ENCODE data around the gene CES2. TPM values are rescaled to one million over a fixed set of nuclear protein-coding genes. Genes with fewer than 3 reads are reported as not detected.

Gene CES2
- polyA plus RNA-seq, 2 of the 4 experiments (the other 2 are of a cell fraction), result 20.3 to 20.4 TPM

GRCh38 chr16:66924527-66925321 lies 10.6 kb upstream of the CES2 start:
- ATAC-seq (peak; percentile 55 to 74; a peak in 5 of 6 replicates), FAIRE-seq (no peak), DNase-seq (ENCODE audit: low read depth in 1 of 2, low spot score in 1 of 2) (peak in 1 of 2 experiments; percentile 81)
- no peaks in the 10 kb centered on the region for H3K9me3 ChIP-seq
- H3K4me2 ChIP-seq, result peak overlapping the region; percentile 83
- peak overlapping the region; percentile 51 for H3K4me3 ChIP-seq
- H3K4me1 ChIP-seq, result peaks cover 23% of the 10 kb centered on the region
- TF ChIP-seq EP300 (IDR thresholded peaks at IDR 0.05), result no peak
- TF ChIP-seq CHD2 (IDR thresholded peaks at IDR 0.05; ENCODE audit: low read length, partially characterized antibody), result no peak
- no peak for TF ChIP-seq ZC3H11A (IDR thresholded peaks at IDR 0.05)
- TF ChIP-seq ZFP36 (IDR thresholded peaks at IDR 0.05; ENCODE audit: borderline replicate concordance, partially characterized antibody), result no peak
- no peak for TF ChIP-seq EHMT2 (IDR thresholded peaks at IDR 0.05; ENCODE audit: low read depth)
- TF ChIP-seq SREBF2 (IDR thresholded peaks at IDR 0.05), result no peak
- TF ChIP-seq JUN (IDR thresholded peaks at IDR 0.05), result peak in 1 of 2 experiments; percentile 44; a peak in 1 of 5 replicates
- peak; percentile 56 for TF ChIP-seq CTCF (IDR thresholded peaks at IDR 0.05)
- TF ChIP-seq RAD21 (conservative IDR thresholded peaks at IDR 0.05 in 1 of 2, IDR thresholded peaks at IDR 0.05 in 1 of 2), result peak in 1 of 2 experiments; percentile 33; a peak in 1 of 5 replicates
- peak; percentile 61 for TF ChIP-seq SMC3 (IDR thresholded peaks at IDR 0.05)
- TF ChIP-seq HOXB13 (CRISPR knock-in tag; IDR thresholded peaks at IDR 0.05; ENCODE audit: low read depth), result no peak
- TF ChIP-seq, protein P1, sequence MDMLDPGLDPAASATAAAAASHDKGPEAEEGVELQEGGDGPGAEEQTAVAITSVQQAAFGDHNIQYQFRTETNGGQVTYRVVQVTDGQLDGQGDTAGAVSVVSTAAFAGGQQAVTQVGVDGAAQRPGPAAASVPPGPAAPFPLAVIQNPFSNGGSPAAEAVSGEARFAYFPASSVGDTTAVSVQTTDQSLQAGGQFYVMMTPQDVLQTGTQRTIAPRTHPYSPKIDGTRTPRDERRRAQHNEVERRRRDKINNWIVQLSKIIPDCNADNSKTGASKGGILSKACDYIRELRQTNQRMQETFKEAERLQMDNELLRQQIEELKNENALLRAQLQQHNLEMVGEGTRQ (IDR thresholded peaks at IDR 0.05), result no peak
- no peak for TF ChIP-seq POLR2A (IDR thresholded peaks at IDR 0.05; ENCODE audit: low read length)
- TF ChIP-seq MAFK (IDR thresholded peaks at IDR 0.05; ENCODE audit: partially characterized antibody), result no peak
- POLR2A ChIA-PET, result no interaction called here
- CTCF ChIA-PET, result interaction anchor here (0.7 to 29.9 kb wide), 5 partner anchors 10 to 57 kb away, joined by 3 to 837 read pairs (median 3); partner anchors contain the start of genes CDH16, CIAO2B and PDP2
- H3K27ac ChIP-seq, result peak overlapping the region; percentile 57 to 79; a peak in 5 of 6 replicates
- WGBS (ENCODE audit: missing lambda C conversion rate), result 54% methylated on average over 23 of the region's 72 CpGs

- ChIA-PET POLR2A (no interaction called here), CTCF (interaction anchor here (0.8 to 29.9 kb wide), 5 partner anchors 9 to 29 kb away, joined by 3 to 837 read pairs (median 3); partner anchors contain the start of genes CDH16, CIAO2B and PDP2)
- Histone ChIP-seq H3K27ac (peak within 1 kb of the TSS; percentile 57 to 79; a peak in 5 of 6 replicates), H3K4me1 (peaks cover 23% of the 10 kb centered on the region), H3K9me3 (no peaks in the 10 kb centered on the region), H3K4me3 (peak within 1 kb of the TSS; percentile 51), H3K4me2 (peak within 1 kb of the TSS; percentile 83)
- 66% methylated on average over 19 of the region's 42 CpGs for WGBS (ENCODE audit: missing lambda C conversion rate)
- ATAC-seq, result peak in 1 of 2 experiments; percentile 15; a peak in 3 of 6 replicates
- no peak for TF ChIP-seq RAD21 (conservative IDR thresholded peaks at IDR 0.05 in 1 of 2, IDR thresholded peaks at IDR 0.05 in 1 of 2)
- no peak for TF ChIP-seq TFCP2L1 (CRISPR knock-in tag; IDR thresholded peaks at IDR 0.05)
- TF ChIP-seq ZC3H11A (IDR thresholded peaks at IDR 0.05), result no peak
- TF ChIP-seq RARB (CRISPR knock-in tag; IDR thresholded peaks at IDR 0.05), result no peak
- TF ChIP-seq ZNF302 (CRISPR knock-in tag; IDR thresholded peaks at IDR 0.05), result no peak
- no peak for TF ChIP-seq CBX2 (IDR thresholded peaks at IDR 0.05; ENCODE audit: borderline replicate concordance, low read depth)
- TF ChIP-seq JUNB (IDR thresholded peaks at IDR 0.05), result no peak
- TF ChIP-seq GATA3 (IDR thresholded peaks at IDR 0.05; ENCODE audit: borderline replicate concordance), result no peak
- TF ChIP-seq, protein P2, sequence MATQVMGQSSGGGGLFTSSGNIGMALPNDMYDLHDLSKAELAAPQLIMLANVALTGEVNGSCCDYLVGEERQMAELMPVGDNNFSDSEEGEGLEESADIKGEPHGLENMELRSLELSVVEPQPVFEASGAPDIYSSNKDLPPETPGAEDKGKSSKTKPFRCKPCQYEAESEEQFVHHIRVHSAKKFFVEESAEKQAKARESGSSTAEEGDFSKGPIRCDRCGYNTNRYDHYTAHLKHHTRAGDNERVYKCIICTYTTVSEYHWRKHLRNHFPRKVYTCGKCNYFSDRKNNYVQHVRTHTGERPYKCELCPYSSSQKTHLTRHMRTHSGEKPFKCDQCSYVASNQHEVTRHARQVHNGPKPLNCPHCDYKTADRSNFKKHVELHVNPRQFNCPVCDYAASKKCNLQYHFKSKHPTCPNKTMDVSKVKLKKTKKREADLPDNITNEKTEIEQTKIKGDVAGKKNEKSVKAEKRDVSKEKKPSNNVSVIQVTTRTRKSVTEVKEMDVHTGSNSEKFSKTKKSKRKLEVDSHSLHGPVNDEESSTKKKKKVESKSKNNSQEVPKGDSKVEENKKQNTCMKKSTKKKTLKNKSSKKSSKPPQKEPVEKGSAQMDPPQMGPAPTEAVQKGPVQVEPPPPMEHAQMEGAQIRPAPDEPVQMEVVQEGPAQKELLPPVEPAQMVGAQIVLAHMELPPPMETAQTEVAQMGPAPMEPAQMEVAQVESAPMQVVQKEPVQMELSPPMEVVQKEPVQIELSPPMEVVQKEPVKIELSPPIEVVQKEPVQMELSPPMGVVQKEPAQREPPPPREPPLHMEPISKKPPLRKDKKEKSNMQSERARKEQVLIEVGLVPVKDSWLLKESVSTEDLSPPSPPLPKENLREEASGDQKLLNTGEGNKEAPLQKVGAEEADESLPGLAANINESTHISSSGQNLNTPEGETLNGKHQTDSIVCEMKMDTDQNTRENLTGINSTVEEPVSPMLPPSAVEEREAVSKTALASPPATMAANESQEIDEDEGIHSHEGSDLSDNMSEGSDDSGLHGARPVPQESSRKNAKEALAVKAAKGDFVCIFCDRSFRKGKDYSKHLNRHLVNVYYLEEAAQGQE (IDR thresholded peaks at IDR 0.05), result no peak
- no peak for TF ChIP-seq CHD2 (IDR thresholded peaks at IDR 0.05; ENCODE audit: low read length, partially characterized antibody)
- TF ChIP-seq POLR2AphosphoS2 (conservative IDR thresholded peaks at IDR 0.05; ENCODE audit: low read length), result no peak
- no peak for TF ChIP-seq CBX8 (IDR thresholded peaks at IDR 0.05)
- no peak for TF ChIP-seq CHD4 (IDR thresholded peaks at IDR 0.05; ENCODE audit: borderline replicate concordance)
- no peak for TF ChIP-seq KDM5A (IDR thresholded peaks at IDR 0.05)
- TF ChIP-seq HOXB13 (CRISPR knock-in tag; IDR thresholded peaks at IDR 0.05; ENCODE audit: low read depth), result no peak
- TF ChIP-seq, protein P3, sequence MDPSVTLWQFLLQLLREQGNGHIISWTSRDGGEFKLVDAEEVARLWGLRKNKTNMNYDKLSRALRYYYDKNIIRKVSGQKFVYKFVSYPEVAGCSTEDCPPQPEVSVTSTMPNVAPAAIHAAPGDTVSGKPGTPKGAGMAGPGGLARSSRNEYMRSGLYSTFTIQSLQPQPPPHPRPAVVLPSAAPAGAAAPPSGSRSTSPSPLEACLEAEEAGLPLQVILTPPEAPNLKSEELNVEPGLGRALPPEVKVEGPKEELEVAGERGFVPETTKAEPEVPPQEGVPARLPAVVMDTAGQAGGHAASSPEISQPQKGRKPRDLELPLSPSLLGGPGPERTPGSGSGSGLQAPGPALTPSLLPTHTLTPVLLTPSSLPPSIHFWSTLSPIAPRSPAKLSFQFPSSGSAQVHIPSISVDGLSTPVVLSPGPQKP (IDR thresholded peaks at IDR 0.05; ENCODE audit: low read depth, low read length), result no peak
- no peak for TF ChIP-seq EP300 (IDR thresholded peaks at IDR 0.05)
- no peak for TF ChIP-seq MAZ (IDR thresholded peaks at IDR 0.05; ENCODE audit: borderline replicate concordance, low read depth, low read length)
- DNase-seq (ENCODE audit: low read depth in 1 of 2, low spot score in 1 of 2), result no peak
- FAIRE-seq, result no peak
Observed at GRCh38 chr16:66925322-66925840, 9.9 kb upstream of the CES2 start, which contains the start of gene RRAD. RRAD (minus strand) TSS chr16:66925535; CDS start chr16:66925179, 356 bp downstream.
